ENCODE measurements around the gene MAPKAP1.

GRCh38 chr9:125591888-125592287, 115.1 kb downstream of the MAPKAP1 start:
- no peak for TF ChIP-seq SUZ12 (IDR thresholded peaks at IDR 0.05; ENCODE audit: extremely low read depth, insufficient read depth, insufficient read length)
- no peak for TF ChIP-seq YY1 (IDR thresholded peaks at IDR 0.05; ENCODE audit: insufficient read depth, insufficient read length)
